ENCODE measurements around the gene UVSSA.
"Not testable (repeated sequence)": the region's sequence is repeated elsewhere in the genome, so short reads cannot be mapped to it uniquely, and the experiment has no call there.

Gene UVSSA

DNA sequence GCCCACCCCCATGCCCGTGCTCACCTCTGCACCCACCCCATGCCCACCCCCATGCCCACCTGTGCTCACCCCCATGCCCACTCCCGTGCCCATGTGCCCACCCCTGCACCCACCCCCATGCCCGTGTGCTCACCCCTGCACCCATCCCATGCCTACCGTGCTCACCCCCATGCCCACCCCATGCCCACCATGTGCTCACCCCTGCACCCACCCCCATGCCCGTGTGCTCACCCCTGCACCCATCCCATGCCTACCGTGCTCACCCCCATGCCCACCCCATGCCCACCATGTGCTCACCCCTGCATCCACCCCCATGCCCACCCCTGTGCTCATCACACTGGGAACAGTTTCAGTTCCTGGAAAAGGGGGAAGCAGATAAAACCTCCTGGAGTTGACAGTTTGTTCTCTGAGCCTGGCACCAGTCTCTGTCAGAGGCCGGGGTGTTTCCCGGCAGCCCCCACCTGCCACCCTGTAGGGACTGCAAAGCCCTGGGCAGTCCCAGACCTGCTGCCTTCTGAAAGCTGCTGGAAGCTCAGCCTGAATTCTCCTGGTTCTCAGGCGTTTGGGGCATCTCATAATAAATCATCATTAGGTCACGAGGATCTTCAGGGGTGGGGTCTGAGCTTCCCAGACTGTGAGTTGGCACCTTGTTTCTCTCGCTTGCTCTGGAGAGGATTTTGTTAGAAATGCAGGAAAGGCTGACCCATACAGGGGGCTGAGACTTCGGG, 13.0 kb upstream of the UVSSA start:
- H3K4me3 Mint-ChIP-seq, DNase-seq, H3K27me3 Mint-ChIP-seq, ATAC-seq, H3K9me3 Mint-ChIP-seq: not testable (repeated sequence)
- H3K27ac Mint-ChIP-seq, result peak overlapping the region; percentile 11
- H3K36me3 Mint-ChIP-seq (ENCODE audit: low read depth), result peaks cover 53% of the 10 kb centered on the region
- peaks cover 59% of the 10 kb centered on the region for H3K4me1 Mint-ChIP-seq

DNA sequence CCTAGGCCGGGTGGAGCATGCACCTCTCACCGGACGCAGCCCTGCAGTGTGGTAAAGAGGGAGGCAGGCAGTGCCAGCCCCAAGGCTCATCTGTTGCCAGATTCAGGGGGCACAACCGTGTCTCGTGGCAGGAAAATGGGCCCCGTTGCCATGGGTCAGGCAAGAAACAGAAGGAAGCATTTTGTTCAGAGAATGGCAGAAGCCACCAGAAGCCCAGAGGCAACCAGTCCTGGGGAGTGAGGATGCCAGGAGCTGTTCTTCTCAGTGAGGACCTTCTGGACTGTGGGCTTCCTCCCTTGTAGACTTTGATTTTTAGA, 12.5 kb upstream of the UVSSA start:
- H3K9me3 Mint-ChIP-seq, result peaks cover 3% of the 10 kb centered on the region
- H3K27me3 Mint-ChIP-seq, result no peaks in the 10 kb centered on the region
- H3K27ac Mint-ChIP-seq, result peak overlapping the region; percentile 11
- H3K4me3 Mint-ChIP-seq, result no peak overlapping the region
- H3K36me3 Mint-ChIP-seq (ENCODE audit: low read depth), result peaks cover 51% of the 10 kb centered on the region
- ATAC-seq (no peak), DNase-seq (no peak)
- H3K4me1 Mint-ChIP-seq, result peaks cover 54% of the 10 kb centered on the region

DNA sequence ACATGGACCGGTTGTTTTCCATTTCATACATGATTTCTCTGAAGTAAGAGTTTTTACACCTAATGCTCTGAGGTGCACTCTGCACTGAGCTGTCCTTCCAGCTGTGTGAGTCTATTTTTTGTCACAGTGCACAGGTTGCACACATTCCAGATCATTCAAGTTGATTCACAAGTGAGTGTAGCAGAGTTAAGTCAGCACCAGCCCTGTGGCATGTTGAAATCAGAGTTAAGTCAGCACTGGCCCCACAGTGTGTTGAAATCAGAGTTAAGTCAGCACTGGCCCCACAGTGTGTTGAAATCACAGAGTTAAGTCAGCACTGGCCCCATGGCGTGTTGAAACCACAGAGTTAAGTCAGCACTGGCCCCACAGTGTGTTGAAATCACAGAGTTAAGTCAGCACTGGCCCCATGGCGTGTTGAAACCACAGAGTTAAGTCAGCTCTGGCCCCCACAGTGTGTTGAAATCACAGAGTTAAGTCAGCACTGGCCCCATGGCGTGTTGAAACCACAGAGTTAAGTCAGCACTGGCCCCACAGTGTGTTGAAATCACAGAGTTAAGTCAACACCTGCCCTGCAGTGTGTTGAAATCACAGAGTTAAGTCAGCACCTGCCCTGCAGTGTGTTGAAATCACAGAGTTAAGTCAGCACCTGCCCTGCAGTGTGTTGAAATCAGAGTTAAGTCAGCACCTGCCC, 11.7 kb upstream of the UVSSA start:
- peaks cover 54% of the 10 kb centered on the region for H3K36me3 Mint-ChIP-seq (ENCODE audit: low read depth)
- peaks cover 48% of the 10 kb centered on the region for H3K4me1 Mint-ChIP-seq
- not testable (repeated sequence) for DNase-seq, H3K27ac Mint-ChIP-seq, H3K9me3 Mint-ChIP-seq, ATAC-seq, H3K4me3 Mint-ChIP-seq, H3K27me3 Mint-ChIP-seq

DNA sequence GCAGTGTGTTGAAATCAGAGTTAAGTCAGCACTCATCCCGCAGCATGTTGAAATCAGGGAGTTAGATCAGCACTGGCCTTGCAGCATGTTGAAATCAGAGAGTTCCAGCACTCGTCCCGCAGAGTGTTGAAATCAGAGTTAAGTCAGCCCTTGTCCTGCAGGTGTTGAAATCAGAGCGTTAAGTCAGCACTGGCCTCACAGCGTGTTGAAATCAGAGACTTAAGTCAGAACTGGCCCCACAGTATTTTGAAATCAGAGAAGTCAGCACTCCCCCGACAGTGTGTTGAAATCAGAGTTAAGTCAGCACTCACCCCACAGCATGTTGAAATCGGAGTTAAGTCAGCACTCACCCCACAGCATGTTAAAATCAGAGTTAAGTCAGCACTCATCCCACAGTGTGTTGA, 10.9 kb upstream of the UVSSA start:
- ATAC-seq, result no peak
- peaks cover 55% of the 10 kb centered on the region for H3K36me3 Mint-ChIP-seq (ENCODE audit: low read depth)
- no peak for DNase-seq
- H3K4me3 Mint-ChIP-seq, result no peak overlapping the region
- peaks cover 3% of the 10 kb centered on the region for H3K9me3 Mint-ChIP-seq
- peaks cover 41% of the 10 kb centered on the region for H3K4me1 Mint-ChIP-seq
- H3K27ac Mint-ChIP-seq, result peak overlapping the region; percentile 50
- no peaks in the 10 kb centered on the region for H3K27me3 Mint-ChIP-seq

DNA sequence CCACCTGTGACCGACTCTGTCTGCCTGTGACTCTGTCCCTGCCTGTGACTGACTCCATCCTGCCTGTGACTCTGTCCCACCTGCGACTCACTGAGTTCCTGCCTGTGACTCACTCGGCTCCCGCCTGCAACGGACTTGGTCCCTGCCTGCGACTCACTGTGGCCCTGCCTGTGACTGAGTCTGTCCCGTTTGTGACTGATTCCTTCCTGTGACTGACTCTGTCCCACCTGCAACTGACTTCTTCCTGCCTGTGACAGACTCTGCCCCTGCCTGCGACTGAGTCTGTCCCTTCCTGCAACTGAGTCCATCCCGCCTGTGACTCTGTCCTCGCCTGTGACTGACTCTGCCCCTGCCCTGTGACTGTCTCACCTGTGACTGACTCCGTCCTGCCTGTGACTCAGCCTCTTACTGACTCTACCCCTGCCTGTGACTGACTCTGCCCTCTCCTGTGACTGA, 9.6 kb upstream of the UVSSA start:
- H3K27ac Mint-ChIP-seq, result peak overlapping the region; percentile 80
- H3K4me1 Mint-ChIP-seq, result peaks cover 40% of the 10 kb centered on the region
- peaks cover 55% of the 10 kb centered on the region for H3K36me3 Mint-ChIP-seq (ENCODE audit: low read depth)
- H3K27me3 Mint-ChIP-seq, result no peaks in the 10 kb centered on the region
- peaks cover 3% of the 10 kb centered on the region for H3K9me3 Mint-ChIP-seq
- peak; percentile 62 for DNase-seq
- H3K4me3 Mint-ChIP-seq, result no peak overlapping the region
- peak; percentile 94 for ATAC-seq

DNA sequence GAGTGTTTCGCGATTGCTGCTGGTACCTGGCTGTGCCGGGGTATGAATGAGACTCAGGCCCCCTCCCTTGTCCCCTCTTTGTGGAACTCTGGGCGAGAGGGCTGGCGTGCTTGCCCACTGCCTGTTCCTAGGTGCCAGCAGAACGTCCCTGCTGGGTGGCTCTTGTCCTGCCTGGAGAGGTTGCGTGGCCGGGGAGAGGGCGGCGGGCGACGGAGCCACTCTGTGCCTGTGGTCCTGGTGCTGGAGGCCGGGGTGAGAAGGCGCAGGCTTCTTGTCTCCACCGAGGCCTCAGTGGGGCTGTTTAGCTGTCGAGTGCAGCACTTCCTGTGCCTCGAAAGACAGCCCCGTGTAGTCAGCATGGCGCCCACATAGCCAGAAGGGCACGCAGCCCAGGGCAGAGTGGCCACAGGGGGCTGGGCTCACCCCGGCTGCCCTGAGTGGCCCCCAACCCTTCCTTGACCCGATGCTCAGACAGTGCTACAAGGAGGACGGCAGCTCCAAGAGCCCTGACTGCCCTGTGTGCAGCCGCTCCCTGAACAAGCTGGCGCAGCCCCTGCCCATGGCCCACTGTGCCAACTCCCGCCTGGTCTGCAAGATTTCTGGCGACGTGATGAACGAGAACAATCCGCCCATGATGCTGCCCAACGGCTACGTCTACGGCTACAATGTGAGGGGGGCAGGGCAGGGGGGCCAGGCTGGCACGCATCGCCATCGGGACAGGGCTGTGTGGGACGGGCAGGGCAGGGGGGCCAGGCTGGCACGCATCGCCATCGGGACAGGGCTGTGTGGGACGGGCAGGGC, 8.9 kb upstream of the UVSSA start:
- Mint-ChIP-seq H3K27ac (peak overlapping the region; percentile 80), H3K27me3 (no peaks in the 10 kb centered on the region), H3K4me3 (no peak overlapping the region), H3K4me1 (peaks cover 41% of the 10 kb centered on the region), H3K36me3 (ENCODE audit: low read depth) (peaks cover 49% of the 10 kb centered on the region), H3K9me3 (peaks cover 3% of the 10 kb centered on the region)
- DNase-seq (no peak), ATAC-seq (no peak)

DNA sequence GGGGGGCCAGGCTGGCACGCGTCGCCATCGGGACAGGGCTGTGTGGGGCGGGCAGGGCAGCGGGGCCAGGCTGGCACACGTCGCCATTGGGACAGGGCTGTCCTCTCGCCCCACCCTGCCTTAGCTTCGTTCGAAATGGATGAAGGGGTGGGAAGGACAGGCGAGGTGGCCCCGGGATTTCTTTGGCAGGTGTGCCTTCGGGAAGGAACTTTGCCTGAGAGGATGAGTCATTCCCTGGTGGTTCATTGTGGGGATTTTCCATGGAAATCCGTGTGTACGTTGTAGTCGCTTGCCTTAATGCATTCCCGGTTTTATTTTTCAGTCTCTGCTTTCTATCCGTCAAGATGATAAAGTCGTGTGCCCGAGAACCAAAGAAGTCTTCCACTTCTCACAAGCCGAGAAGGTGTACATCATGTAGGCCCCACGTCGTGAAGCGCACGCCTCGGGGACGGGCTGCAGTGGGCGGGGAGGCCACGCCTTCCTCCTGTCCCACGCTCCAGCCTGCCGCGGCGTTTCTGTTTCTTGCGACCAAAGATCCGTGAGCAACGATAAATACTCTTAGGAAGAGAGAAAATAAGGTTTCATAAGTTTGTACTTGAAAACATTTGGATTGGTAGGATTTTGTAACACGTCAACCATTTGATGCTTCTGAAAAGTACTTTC, 8.1 kb upstream of the UVSSA start:
- Mint-ChIP-seq H3K9me3 (peaks cover 3% of the 10 kb centered on the region), H3K4me1 (peaks cover 41% of the 10 kb centered on the region), H3K27ac (peak overlapping the region; percentile 52), H3K36me3 (ENCODE audit: low read depth) (peaks cover 49% of the 10 kb centered on the region), H3K27me3 (no peaks in the 10 kb centered on the region), H3K4me3 (no peak overlapping the region)
- DNase-seq (no peak), ATAC-seq (no peak)

DNA sequence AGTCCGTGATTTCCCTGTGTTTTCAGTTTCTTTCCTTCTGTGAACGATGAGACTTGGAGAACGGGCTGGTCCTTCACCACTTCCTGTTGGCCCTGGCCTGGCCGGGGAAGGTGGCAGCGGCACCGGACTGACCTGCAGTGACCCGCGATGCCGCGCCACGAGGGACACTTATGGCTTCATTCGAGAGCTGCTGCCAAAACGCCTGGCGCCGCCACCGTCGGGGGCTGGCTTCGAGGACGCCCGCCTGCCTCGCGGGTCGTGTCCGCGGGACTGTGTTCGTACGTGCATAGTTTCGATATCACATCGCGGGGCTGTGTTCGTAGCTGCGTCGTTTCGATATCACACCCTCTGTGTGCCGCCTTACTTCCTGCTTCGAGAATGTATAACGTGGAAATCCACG, 7.5 kb upstream of the UVSSA start:
- H3K4me1 Mint-ChIP-seq, result peaks cover 38% of the 10 kb centered on the region
- H3K9me3 Mint-ChIP-seq, result peaks cover 3% of the 10 kb centered on the region
- H3K27me3 Mint-ChIP-seq, result no peaks in the 10 kb centered on the region
- peaks cover 46% of the 10 kb centered on the region for H3K36me3 Mint-ChIP-seq (ENCODE audit: low read depth)
- DNase-seq, result no peak
- no peak overlapping the region for H3K4me3 Mint-ChIP-seq
- no peak for ATAC-seq
- H3K27ac Mint-ChIP-seq, result no peak overlapping the region

DNA sequence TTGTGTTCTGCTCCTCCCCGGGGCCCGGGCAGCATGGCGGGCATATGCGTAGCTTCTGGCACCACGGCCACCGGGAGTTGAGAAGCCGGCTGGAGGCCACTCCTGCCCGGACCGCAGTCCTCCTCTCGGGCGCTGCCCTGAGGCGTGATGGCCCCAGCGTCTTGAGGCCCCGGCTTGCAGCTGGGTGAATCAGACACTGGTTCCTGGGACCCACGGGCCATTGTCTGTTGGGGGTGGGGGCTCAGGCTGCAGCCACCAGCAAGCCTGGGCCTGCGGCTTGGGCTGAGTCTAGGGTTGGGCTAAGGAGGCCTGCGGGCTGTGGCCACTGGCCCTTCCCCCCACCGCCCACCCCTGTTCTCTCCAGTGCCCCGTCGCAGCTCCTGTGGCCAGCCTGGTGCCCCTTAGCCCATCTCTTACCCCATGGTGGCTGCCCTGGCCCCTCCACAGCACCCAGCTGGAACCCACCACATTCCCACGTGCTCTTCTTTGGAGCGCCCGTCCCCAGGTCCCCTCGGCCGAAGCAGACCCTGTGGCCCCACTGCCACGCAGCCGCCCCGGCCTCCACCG, 6.7 kb upstream of the UVSSA start:
- peaks cover 35% of the 10 kb centered on the region for H3K4me1 Mint-ChIP-seq
- no peak overlapping the region for H3K4me3 Mint-ChIP-seq
- no peaks in the 10 kb centered on the region for H3K9me3 Mint-ChIP-seq
- no peaks in the 10 kb centered on the region for H3K27me3 Mint-ChIP-seq
- no peak for DNase-seq
- peaks cover 38% of the 10 kb centered on the region for H3K36me3 Mint-ChIP-seq (ENCODE audit: low read depth)
- H3K27ac Mint-ChIP-seq, result no peak overlapping the region
- ATAC-seq, result no peak

DNA sequence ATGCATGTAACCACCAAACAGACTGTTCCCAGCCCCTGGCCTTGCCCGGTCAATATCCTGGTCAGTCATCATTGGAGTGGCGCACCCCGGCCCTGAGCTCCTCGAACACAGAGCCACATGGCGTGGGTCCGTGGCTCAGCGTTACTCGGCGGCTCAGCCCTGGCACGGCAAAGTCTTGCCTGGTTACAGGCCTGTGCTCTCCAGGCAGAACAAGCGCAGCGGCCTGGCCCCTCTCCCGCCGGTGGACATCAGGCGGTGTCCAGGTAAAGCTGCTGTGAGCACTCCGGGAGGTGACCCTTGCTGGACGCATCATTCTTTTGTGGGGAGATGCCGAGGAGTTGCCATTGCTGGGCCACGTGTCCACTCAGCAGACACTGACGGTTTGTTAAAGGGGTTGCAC, 6.1 kb upstream of the UVSSA start:
- Mint-ChIP-seq H3K4me3 (no peak overlapping the region), H3K36me3 (ENCODE audit: low read depth) (peaks cover 38% of the 10 kb centered on the region), H3K27ac (no peak overlapping the region), H3K9me3 (no peaks in the 10 kb centered on the region), H3K27me3 (no peaks in the 10 kb centered on the region), H3K4me1 (peaks cover 39% of the 10 kb centered on the region)
- no peak for ATAC-seq
- DNase-seq, result no peak

DNA sequence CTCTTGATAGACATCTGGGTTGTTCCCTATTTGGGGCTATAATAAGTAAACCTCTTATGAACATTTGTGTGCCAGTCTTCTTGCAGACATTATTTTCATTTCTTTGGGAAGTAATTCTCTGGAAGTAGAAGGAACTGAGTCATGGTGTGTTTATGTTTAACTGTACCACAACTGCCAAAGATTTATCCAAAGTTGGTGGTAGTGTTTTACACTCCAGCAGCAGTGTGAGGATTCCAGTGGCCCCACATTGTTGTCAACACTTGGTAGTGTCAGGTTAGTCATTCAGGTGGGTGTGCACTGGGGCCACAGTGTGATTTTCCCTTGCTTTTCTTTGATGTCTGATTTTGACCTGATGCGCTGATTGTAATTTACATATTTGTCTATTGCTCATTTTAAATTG, 5.0 kb upstream of the UVSSA start:
- H3K4me3 Mint-ChIP-seq, result no peak overlapping the region
- DNase-seq (no peak), ATAC-seq (no peak)
- peaks cover 29% of the 10 kb centered on the region for H3K36me3 Mint-ChIP-seq (ENCODE audit: low read depth)
- H3K9me3 Mint-ChIP-seq, result no peaks in the 10 kb centered on the region
- H3K4me1 Mint-ChIP-seq, result peaks cover 29% of the 10 kb centered on the region
- no peaks in the 10 kb centered on the region for H3K27me3 Mint-ChIP-seq
- H3K27ac Mint-ChIP-seq, result no peak overlapping the region

DNA sequence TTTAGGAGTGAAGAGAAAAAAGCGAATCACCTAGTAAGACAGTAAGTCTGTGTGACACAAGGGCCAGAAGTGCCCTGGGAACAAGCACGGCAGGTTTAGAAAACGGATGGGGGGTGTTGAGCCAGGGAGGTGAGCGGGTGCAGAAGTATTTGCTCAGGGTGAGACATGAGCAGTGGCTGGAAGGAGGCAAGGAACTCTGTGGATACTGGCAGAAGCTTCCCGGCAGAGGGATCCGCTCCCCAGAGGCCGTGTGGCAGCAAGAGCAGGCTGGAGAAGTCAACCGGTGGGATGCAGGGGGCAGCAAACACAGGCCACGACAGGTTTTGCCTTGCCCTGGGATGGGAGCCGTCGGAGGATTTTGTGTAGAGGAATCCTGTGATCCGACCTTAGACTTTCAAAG, 2.3 kb upstream of the UVSSA start:
- no peaks in the 10 kb centered on the region for H3K9me3 Mint-ChIP-seq
- peaks cover 11% of the 10 kb centered on the region for H3K36me3 Mint-ChIP-seq (ENCODE audit: low read depth)
- peak overlapping the region; percentile 52 for H3K27ac Mint-ChIP-seq
- no peaks in the 10 kb centered on the region for H3K27me3 Mint-ChIP-seq
- H3K4me1 Mint-ChIP-seq, result peaks cover 34% of the 10 kb centered on the region
- H3K4me3 Mint-ChIP-seq, result peak overlapping the region; percentile 90
- DNase-seq (no peak), ATAC-seq (no peak)

DNA sequence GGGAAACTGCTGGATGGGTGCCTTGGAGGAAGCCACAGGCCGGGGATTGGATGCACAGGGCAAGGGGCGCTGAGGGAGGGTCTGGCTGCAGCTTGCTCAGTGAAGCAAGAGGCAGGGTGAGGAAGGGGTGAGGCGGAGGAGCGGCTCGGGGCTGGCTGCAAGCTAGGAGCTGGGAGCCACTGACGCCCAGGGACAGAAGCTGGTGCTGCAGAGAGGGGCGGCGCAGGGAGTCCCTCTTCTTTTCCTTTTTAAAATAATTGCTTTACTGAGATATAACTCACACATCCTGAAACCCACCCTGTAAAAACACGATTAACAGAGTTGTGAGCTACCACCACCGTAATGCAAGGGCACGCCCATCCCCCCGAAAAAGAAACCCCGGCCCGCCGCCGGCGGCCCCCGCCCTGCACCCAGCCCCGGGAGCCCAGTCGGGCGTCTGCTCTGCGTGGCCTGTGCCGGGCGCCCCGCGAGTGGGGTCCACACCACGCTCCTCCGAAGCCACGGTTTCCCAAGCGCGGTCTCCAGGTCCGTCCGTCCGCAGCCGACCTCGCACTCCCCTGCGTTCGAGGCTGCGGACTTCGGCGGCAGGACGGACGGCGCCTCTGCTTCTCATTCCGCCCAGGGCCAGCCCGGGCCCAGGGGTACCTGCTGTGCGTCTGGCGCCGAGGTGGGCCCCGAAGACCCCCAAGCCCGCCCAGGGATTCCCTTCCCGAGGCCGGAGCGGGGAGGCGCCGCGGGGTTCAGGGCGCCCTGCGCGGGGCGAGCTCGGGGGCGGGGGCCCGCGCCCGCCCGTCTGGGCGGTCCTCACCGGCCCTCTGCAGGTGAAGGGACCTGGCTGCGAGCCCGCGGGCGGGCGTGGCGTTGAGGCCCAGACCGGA, 866 bp upstream of the UVSSA start:
- Mint-ChIP-seq H3K27ac (peak overlapping the region; percentile 77), H3K4me1 (peaks cover 39% of the 10 kb centered on the region), H3K27me3 (no peaks in the 10 kb centered on the region), H3K36me3 (ENCODE audit: low read depth) (peaks cover 2% of the 10 kb centered on the region), H3K9me3 (no peaks in the 10 kb centered on the region), H3K4me3 (peak overlapping the region; percentile 90)
- DNase-seq (peak; percentile 48), ATAC-seq (peak; percentile 24)

Data from activated naive CD8-positive, alpha-beta T cell treated with anti-CD3 and anti-CD28 coated beads, Interleukin-2, amount 50 U/mL, for 24 hours (primary cell).